Endometrium (tissue), 2 donors: ENCODE data around the gene MAN2A1.
"Not testable (repeated sequence)": the region's sequence is repeated elsewhere in the genome, so short reads cannot be mapped to it uniquely, and the experiment has no call there.

Experiments used
- FAIRE-seq: peaks from 2 replicates; lab custom pipeline; 2012; peaks lifted over from hg19 to GRCh38; lab: Jason Lieb, UNC
- donor health status: control.
- donor health status: control.

The MAN2A1 gene

DNA sequence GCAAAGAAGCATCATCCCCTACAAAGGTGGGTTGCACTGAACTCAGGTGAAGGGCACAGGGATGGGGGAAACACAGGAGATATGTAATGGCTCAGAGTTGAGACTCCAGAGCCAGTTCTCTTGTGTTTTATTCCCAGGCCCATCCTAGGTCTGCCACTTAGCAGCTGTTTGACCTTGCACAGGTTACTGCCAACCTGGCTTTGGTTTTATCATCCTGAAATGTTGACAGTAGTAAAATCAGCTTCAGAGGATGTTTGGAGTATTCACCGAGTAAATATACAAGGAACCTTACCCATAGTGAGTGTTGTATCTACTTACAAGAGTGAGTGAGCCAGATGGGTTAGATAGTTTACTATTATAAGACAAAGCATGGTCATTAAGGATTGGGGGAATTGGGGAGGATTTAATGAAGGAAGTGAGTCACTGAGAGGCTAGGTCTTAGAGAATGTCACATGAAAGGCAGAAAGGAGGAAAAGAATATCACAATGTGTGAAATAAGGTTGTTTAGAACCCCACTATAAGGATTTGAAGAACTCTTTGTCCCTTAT lies 141.3 kb downstream of the MAN2A1 start:
- no peak for FAIRE-seq

DNA sequence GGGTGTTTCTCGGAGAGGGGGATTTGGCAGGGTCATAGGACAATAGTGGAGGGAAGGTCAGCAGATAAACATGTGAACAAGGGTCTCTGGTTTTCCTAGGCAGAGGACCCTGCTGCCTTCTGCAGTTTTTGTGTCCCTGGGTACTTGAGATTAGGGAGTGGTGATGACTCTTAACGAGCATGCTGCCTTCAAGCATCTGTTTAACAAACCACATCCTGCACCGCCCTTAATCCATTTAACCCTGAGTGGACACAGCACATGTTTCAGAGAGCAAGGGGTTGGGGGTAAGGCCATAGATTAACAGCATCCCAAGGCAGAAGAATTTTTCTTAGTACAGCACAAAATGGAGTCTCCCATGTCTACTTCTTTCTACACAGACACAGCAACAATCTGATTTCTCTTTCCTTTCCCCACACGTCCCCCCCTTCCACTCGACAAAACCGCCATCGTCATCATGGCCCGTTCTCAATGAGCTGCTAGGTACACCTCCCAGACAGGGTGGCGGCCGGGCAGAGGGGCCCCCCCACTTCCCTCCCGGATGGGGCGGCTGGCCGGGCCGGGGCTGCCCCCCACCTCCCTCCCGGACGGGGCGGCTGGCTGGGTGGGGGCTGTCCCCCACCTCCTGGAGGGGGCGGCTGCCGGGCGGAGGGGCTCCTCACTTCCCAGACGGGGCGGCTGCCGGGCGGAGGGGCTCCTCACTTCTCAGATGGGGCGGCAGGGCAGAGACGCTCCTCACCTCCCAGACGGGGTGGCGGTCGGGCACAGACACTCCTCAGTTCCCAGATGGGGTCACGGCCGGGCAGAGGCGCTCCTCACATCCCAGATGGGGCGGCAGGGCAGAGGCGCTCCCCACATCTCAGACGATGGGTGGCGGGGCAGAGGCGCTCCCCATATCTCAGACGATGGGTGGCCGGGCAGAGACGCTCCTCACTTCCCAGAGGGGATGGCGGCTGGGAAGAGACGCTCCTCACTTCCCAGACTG lies 142.8 kb downstream of the MAN2A1 start:
- FAIRE-seq: not testable (repeated sequence)

DNA sequence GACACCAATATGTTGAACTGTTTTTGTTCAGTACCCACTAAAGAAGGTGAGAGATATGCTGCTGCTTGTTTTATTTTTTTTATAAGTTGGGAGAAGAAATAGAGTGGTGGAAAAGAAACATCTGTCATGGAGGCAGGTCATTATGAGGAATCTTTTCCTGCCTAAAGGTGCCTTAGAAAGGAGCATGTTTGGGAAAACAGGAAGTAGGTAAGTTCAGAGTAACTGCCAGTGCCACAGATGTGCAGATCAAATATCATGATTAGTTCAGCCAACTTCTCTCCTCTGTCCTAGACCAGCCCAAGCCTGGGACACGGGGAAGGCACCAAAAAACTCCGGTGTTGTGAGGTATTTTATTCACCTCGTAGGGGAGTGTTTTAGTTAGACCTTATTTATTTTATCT lies 144.2 kb downstream of the MAN2A1 start:
- no peak for FAIRE-seq

GRCh38 chr5:109836280-109836679 lies 146.6 kb downstream of the MAN2A1 start:
- no peak for FAIRE-seq

DNA sequence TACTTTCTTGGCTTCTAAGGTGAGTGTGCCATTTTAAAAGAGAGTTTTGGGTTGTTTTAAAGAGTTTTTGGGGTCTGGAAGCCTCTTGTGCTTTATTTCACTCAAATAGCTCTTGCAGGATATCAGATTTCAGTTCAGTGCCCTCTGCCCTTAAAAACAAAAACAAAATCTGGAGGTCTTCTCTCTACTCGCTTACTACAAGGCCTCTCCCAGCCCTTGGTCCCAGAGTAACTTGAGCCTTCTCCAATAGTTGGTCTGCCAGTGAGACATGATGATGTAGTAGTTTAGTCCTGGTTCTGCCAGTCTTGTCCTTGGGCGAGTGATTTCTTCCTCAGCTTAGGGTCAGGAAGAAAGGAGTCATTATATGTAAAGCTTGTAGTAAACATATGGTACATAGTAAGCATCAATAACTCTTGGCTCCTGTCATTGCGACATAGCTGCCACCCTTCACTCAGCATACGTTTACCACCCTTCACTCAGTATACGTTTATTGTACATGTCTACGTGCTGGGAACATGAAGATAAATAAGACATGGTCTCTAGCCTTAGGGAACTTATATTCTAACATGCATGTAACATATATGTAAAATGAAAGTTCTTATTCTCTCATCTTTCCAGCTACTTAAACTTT lies 147.6 kb downstream of the MAN2A1 start:
- FAIRE-seq: no peak

GRCh38 chr5:109838157-109838556 lies 148.4 kb downstream of the MAN2A1 start:
- FAIRE-seq: no peak

DNA sequence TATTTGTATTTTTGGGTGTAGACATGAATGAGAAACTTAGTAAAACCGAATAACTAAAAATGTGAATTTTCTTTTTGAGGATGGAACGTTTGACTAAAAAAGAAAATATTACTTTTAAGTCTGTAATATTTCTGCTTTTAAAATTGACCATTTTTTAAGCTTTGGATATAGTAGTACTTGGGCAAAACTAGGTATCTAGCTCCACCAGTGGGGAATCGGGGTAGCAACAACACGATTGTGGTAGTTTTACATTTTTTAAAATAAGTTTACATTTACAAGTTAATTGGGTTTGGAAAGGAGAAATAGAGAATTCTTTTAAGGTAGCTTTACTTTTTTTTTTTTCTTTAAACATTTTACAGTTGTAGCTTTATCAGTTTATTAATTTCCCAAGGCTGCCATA lies 154.4 kb downstream of the MAN2A1 start:
- FAIRE-seq: no peak

GRCh38 chr5:109844695-109845094 lies 155.0 kb downstream of the MAN2A1 start:
- no peak for FAIRE-seq

DNA sequence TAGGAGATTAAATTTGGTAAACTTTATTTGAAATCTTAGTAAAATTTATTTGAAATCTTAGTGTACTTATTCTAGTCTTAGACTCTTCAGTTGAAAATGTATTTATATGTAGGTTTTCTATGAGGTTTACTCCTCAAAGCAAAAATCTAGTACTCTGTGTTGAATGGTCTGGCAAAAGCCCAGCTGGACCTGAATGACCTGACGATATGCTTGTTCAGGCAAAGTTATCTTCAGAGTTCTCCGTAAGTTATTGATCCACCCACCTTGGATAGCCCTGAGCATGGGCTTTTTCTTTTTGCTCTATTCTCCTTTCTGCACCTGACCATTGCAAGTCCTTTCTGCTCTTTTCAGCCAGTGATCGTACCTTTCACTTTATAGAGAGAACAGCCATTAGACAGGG lies 158.4 kb downstream of the MAN2A1 start:
- FAIRE-seq: no peak

- FAIRE-seq: no peak
Measured at GRCh38 chr5:109849478-109850088, 159.9 kb downstream of the MAN2A1 start.

DNA sequence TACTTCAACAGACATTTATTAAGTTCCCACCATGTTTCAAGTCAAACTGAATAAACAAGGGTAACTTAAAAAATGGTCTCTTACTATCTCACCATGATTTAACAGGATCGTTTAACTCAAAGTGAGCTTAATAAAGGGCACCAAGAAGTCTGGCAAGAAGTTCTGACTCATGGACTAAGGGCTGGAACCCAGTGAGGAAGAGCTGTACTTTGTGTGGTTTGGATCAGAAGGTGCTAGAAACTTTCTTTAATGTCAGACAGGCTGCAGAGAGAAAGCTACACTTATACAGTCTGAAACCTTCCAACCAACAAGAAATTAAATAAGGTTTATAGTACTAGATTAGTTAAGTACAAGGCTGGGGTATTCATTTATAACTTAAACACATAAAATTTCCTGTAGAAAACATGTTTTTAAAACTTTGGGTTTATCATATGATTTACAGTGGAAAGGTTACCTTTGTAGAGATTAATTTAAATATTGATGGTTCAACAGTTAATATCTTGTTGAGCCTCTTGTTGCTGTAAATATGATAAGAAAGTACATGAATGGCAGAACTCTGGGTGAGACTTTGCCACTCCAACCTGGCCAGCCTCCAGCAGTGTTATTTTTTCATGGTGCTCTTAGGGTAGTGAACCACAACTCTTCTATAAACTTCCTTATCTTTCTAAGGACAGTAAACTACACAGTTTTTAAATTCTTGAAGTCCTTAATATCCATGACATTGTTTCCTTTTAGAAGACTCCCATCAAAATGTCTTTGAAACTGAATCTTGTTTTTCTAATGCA lies 162.8 kb downstream of the MAN2A1 start:
- no peak for FAIRE-seq

- FAIRE-seq: peak; percentile 91
Measured at GRCh38 chr5:109853377-109853776, 163.7 kb downstream of the MAN2A1 start.

- FAIRE-seq: no peak
Measured at GRCh38 chr5:109855056-109855455, 165.3 kb downstream of the MAN2A1 start.

GRCh38 chr5:109857405-109858031 lies 167.8 kb downstream of the MAN2A1 start:
- no peak for FAIRE-seq

DNA sequence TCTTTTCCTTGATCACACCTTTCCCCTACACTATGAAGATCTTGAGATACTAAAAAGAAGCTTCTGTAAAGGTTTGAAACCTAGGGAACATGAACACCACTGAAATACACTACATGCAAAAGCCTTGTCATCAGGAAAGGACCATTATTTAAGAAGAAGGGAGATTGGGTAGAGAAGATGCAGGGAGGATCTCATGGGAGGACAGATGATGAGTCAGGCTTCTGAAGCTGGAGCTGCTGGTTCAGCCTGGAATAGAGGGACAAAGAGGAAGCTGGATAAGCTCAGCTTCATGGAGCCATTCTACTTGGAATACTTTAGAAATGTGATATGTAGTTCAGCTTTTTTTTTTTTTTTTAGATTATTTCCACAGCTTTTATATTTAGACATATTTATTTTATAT lies 169.8 kb downstream of the MAN2A1 start:
- no peak for FAIRE-seq

DNA sequence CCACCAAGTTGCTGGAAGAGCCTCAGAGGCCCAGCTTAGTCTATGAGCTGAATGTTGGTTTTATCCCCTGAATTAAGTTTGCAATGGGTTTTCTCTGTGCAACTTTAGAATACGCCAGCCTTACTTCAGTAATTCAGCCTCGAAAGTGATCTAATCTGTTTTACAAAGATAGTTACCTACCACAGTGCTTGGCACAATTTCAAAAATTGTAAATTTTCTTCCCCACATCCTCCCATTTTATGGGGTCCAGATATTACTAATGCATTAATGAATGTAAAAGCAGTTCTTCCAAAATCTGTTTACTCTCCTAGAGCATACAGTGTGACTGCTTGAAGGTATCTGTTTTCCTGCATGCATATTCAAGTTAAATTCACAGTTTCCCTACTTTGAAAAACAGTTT lies 172.6 kb downstream of the MAN2A1 start:
- FAIRE-seq: no peak

DNA sequence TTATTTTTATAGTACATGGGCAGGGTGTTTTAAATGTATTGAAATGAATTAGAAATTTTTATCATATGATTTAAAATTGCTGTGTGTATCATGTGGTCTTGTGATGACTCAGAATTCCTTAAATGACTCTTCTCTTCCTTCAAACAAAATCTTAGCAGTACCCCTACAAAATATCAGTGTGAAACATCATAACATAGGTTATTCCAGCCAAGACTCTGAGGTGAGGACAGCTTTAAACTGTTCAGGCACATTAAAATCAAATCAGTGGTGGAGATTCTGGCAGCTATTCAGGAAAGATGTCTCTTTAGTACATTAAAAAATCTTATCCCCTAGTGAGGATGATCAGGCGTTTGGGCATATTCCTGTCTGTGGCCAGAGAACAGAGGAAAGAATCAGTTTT lies 174.0 kb downstream of the MAN2A1 start:
- no peak for FAIRE-seq

GRCh38 chr5:109865637-109866036 lies 175.9 kb downstream of the MAN2A1 start:
- FAIRE-seq: no peak

GRCh38 chr5:109866051-109866450 lies 176.3 kb downstream of the MAN2A1 start:
- no peak for FAIRE-seq

GRCh38 chr5:109868737-109869136 lies 179.0 kb downstream of the MAN2A1 start:
- no peak for FAIRE-seq

DNA sequence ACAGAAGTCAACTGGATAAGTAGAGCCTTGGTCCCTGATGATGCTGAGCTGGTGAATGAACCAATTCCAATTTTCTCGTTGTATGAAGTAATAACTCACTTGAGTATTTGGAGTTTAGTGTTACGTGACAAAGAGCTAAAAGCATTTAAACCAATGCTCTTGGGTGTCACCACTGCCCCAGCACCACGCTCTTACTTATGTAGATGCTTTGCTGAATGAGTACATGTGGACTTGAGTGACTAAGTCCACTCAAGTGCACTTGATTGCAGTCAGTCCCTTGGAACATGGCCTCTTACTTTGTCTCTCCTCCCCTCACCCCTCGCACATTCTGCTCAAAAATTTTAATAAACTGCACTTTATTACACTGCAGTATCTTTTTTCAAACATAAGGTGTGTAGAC lies 184.0 kb downstream of the MAN2A1 start:
- no peak for FAIRE-seq
